Measurements from ENCODE around the gene SLC5A12.

SLC5A12 gene

DNA sequence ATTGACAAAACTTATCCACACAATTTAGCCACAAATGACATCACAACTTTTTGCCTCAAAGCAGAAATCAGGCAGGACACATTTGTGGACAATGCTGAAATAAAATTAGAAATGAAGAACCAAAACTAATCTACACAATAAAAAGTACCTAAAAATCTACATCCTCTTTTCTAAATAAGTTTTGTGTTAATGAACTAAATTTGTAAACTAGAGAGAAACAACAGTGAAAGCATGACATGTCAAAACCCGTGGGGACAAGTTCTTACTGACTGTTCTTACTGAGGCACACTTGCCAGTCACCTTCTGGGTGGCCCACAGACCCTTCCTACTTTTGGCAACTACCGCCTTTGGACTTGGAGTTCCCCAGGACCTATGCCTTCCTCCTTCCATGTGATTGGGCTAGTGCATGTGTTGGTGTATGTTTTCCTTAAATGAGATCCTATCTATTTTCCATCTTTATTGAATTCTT, 89.1 kb downstream of the SLC5A12 start:
- DNase-seq, result no peak

DNA sequence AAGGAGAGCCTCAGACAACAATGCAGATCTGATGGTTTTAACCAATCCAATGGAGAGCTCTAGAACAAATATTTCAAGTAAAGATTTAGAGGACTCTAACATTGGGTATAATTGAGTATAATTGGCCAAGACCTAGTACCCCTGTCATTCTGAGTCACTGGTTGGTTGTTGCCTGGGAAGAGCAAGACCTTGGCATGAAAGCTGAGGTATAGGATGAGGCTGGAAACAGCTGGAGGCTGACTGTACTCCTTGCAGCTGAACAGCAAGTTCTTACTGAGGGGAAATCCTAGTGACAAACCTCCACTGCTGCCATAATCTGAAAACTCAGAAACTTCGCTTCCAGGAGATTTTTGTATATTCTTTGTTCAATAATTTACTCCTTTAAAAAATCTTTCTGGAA, 95.5 kb downstream of the SLC5A12 start:
- no peak for DNase-seq

DNA sequence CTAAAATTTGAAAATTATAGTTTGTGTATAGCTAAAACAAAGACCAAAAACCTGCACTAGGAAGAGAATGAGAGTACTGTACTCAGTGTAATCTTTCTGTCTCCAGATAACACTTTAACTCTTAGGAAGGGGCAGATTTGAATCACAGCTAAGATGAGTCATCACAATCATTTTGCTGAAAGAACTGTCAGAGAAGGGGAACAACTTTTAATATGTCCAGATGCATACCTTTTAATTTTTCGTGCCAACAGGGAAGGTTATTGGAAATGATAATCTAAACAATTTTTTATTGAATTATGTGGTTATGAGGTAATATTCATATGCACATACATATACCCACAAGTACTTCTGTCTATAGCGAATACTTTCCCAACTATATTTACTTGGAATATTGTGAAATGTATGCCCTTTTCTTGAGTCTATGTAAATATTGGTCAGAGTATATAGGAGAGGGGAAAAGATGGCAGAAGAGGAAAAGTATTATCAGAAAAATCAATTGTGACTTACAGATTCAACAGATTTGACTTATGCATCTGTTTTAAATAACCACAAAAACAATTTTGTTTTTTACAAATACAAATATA, 98.7 kb downstream of the SLC5A12 start:
- no peak for DNase-seq

DNA sequence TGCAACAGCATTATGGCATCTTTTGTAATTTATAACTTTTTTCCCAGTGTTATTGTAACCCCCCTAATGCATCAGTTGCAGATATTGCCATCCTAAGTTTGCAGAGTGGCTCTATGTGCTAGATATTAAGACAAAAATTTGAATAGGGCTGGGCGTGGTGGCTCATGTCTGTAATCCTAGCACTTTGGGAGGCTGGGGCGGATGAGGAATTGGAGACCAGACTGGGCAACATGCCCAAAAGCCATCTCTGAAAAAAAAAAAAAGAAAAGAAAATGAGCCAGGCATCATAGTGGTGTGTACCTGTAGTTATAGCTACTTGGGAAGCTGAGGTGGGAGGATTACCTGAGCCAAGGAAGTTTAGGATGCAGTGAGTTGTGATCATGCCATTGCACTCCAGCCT, 99.7 kb downstream of the SLC5A12 start:
- no peak for DNase-seq

GRCh38 chr11:26621132-26621531, 100.7 kb downstream of the SLC5A12 start:
- DNase-seq, result no peak

DNA sequence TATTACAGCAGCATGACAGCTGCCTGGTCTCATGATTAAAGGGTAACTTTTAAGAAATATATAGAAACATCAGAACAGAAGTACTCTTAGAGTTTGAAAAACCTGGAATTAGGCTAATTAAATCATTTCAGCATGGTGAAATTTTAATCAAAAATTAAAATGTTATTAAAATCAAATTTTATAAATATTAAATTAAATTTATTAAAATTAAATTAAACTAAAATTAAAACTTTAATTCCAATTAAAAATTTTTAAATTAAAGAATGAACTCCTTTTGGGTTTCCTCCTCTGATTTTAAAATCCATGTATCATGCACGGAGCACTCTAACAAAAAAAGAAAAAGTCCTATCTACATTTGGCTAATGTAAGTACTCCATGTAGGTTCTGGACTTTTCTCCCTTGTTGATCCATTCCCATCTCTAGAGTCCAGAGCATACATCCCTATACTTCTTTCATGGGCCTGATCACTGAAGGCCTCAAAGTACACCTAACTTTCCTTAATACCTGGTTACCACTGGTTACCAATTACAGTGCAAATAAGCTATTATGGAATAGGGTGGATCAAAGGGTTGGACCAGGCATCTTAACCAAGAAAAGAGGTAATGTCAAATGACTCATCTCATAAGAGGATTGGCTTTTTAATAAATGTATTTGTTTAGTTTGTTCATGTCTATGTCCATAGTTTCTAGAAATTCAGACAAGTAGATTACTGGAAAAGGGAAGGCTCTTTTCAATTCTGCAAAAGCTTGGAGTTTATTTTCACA, 101.4 kb downstream of the SLC5A12 start:
- no peak for DNase-seq

DNA sequence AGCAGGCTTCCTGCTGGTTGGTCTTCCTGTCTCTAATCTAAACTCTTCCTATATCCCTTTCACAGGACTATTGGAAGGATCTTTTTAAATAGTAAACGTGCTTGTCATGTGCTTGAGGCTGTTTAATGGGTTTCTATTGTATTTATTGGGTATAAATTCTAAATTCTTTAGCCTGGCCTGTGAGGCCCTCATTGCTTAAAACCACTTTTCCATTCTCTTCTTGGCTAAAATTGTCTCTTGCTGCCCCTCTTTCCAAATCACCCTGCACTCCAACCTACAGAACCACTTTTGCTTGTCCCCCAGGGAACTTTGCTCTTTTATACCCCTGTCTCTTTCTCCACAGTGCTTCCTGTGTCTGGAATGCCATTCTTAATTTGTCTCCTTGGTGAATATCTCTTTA, 103.4 kb downstream of the SLC5A12 start:
- DNase-seq, result no peak

All from NCI-H524 treated with DMSO at 0.1 percent for 48 hours (cell line).